Smooth muscle cell (in vitro differentiated cells): ENCODE measurements around the gene PERM1. TPM values are rescaled to one million over a fixed set of nuclear protein-coding genes. Genes with fewer than 3 reads are reported as not detected.

Experiments used
- DNase-seq: peaks from one replicate; lab custom pipeline; 2025; ENCODE audit not compliant: unreplicated experiment; lab: John Stamatoyannopoulos, UW
- H2AFZ ChIP-seq: fragments of 200-600 bp; sonication (generic); 2 replicates; pipeline ENCODE4 v1.6.0; 2016; ENCODE audit warnings: antibody characterized with exemption, low read depth, mild to moderate bottlenecking
- H3F3A ChIP-seq: fragments of 200-600 bp; sonication (generic); 2 replicates; pipeline ENCODE4 v1.6.0; 2017; ENCODE audit warnings: antibody characterized with exemption, low read depth
- H3K27ac ChIP-seq: fragments of 200-600 bp; sonication (generic); 2 replicates; pipeline ENCODE4 v1.5.1; 2016; ENCODE audit warnings: low read depth, mild to moderate bottlenecking
- H3K27me3 ChIP-seq: fragments of 200-600 bp; sonication (generic); 2 replicates; pipeline ENCODE4 v1.6.1; 2016; ENCODE audit warnings: low read depth, mild to moderate bottlenecking
- H3K36me3 ChIP-seq: fragments of 200-600 bp; sonication (generic); 2 replicates; pipeline ENCODE4 v1.5.1; 2016; ENCODE audit warnings: low read depth
- H3K4me1 ChIP-seq: fragments of 200-600 bp; sonication (generic); 2 replicates; pipeline ENCODE4 v1.5.1; 2016; ENCODE audit warnings: low read depth
- H3K4me2 ChIP-seq: fragments of 200-600 bp; sonication (generic); 2 replicates; pipeline ENCODE4 v1.6.0; 2016; ENCODE audit warnings: mild to moderate bottlenecking
- H3K4me3 ChIP-seq: fragments of 200-600 bp; sonication (generic); 2 replicates; pipeline ENCODE4 v1.5.1; 2016; ENCODE audit warnings: mild to moderate bottlenecking
- H3K79me2 ChIP-seq: fragments of 200-600 bp; sonication (generic); 2 replicates; pipeline ENCODE4 v1.6.0; 2016; ENCODE audit warnings: low read depth, mild to moderate bottlenecking
- H3K9ac ChIP-seq: fragments of 200-600 bp; sonication (generic); 2 replicates; pipeline ENCODE4 v1.6.0; 2016; ENCODE audit warnings: low read depth
- H3K9me3 ChIP-seq: fragments of 200-600 bp; sonication (generic); replicated peaks from 2 replicates; pipeline ENCODE4 v1.5.1; 2016; ENCODE audit warnings: low read depth
- H4K20me1 ChIP-seq: fragments of 200-600 bp; sonication (generic); 2 replicates; pipeline ENCODE4 v1.6.0; 2016; ENCODE audit warnings: low read depth
- CTCF ChIP-seq: fragments of 200-600 bp; sonication (generic); IDR thresholded peaks from 2 replicates; pipeline ENCODE4 v1.5.1; 2017; ENCODE audit warnings: borderline replicate concordance, mild to moderate bottlenecking, antibody characterized with exemption; ENCODE audit not compliant: insufficient read depth, poor library complexity, severe bottlenecking
- WGBS: methylation state at CpG from one replicate; pipeline ENCODE4 v1.1.7; 2016; ENCODE audit warnings: low lambda C conversion rate; 5-methylcytosine and 5-hydroxymethylcytosine counted together
- polyA plus RNA-seq: library from polyadenylated mRNA; unstranded; fragments of >200 nt; fragmentation: Nextera tagmentation; extraction: Ambion mirVana; gene quantifications from 2 replicates; pipeline ENCODE4 v1.2.1, GENCODE V29; 2016
- total RNA-seq: library from RNA; depleted of rRNA; stranded (reverse); fragments of >200 nt; gene quantifications from 2 replicates; pipeline ENCODE4 v1.2.3, GENCODE V29; 2014

PERM1 gene
- total and polyA plus RNA-seq, 2 experiments from 2014 or later: 2.6 TPM; not detected in 1

DNA sequence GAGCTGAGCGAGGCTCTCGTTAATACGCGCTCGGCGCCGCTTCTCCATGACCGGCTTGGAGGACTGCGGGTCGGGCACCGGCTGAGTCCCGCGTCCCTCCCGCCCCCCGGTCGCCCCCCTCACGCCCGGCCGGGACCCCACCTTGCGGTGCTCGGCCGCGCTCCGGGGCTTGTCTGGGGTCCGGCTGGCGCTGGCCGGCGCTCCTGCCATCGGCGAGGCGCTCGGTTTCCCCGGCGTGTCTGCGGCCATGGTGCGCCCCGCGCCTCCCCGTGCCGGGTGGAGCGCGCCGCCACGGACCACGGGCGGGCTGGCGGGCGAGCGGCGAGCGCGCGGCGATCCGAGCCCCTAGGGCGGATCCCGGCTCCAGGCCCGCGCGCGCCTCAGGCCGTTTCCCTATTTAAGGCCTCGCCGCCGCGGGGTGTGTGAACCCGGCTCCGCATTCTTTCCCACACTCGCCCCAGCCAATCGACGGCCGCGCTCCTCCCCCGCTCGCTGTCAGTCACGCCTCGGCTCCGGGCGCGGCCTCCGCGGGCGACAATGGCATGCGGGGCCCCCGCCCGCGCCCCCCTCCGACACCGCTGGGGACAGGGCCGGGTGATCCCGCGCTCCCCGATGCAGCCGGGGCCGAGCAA is 17.9 kb upstream of the PERM1 start, which contains the start of gene HES4:
HES4 (minus strand) TSS at position 373 of the 632 bp plus-strand sequence; CDS start at position 249, 124 bp downstream.
- Histone ChIP-seq H3K9ac (peak within 1 kb of the TSS; percentile 88), H2AFZ (peak within 1 kb of the TSS; percentile 58), H4K20me1 (peaks cover 33% of the 10 kb centered on the region), H3K4me1 (peaks cover 5% of the 10 kb centered on the region), H3K4me2 (peak within 1 kb of the TSS; percentile 99), H3K36me3 (no peaks in the 10 kb centered on the region), H3K27me3 (no peaks in the 10 kb centered on the region), H3F3A (no peaks in the 10 kb centered on the region), H3K27ac (peak within 1 kb of the TSS; percentile 94), H3K9me3 (no peaks in the 10 kb centered on the region), H3K79me2 (peaks cover 3% of the 10 kb centered on the region), H3K4me3 (peak within 1 kb of the TSS; percentile 70)
- 2% methylated on average over 80 of the region's 95 CpGs for WGBS
- DNase-seq: peak; percentile 89
- TF ChIP-seq CTCF: no peak

DNA sequence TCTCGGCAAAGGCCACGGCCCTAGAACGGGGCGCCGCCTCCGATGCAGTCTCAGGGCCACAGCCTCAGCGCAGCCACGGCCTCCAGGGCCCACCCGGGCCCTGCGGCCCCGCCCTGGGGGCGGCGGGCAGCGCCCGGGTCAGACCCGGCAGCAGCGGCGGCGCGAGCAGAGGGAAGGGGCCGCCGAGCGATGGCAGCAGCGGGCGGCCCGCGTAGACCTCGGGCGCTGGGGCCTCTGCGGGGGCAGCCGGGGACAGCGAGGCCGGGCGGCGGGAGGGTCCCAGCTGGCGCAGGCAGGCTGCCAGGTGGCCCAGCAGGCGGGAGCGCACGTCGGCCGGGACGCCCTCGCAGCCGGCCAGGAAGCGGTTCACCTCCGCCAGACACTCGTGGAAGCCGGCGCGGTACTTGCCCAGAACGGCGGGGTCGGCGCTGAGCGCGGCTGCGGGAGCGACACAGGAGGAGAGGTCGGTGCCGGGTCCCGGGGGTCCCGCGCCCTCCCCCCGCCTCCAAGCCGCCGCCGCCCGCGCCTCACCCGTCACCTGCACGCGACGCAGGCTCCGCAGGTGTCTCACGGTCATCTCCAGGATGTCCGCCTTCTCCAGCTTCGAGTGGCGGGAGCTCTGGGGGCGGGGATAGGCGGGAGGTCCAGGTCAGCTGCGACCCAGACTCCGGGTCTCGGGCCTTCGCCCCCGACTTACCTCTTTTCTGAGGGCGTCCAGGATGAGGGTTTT is 17.3 kb upstream of the PERM1 start:
- H3K27me3 ChIP-seq: no peaks in the 10 kb centered on the region
- H3K27ac ChIP-seq: no peak overlapping the region
- 2% methylated on average over 40 of the region's 86 CpGs for WGBS
- no peak for DNase-seq
- TF ChIP-seq CTCF: no peak
- H3F3A ChIP-seq: no peaks in the 10 kb centered on the region
- H3K9me3 ChIP-seq: no peaks in the 10 kb centered on the region
- H3K36me3 ChIP-seq: no peaks in the 10 kb centered on the region
- H4K20me1 ChIP-seq: peaks cover 33% of the 10 kb centered on the region
- H3K9ac ChIP-seq: peak overlapping the region; percentile 76
- H3K79me2 ChIP-seq: peaks cover 3% of the 10 kb centered on the region
- peak overlapping the region; percentile 70 for H3K4me3 ChIP-seq
- peaks cover 4% of the 10 kb centered on the region for H3K4me1 ChIP-seq
- peak overlapping the region; percentile 99 for H3K4me2 ChIP-seq
- H2AFZ ChIP-seq: no peak overlapping the region

- Histone ChIP-seq H3K27me3 (no peaks in the 10 kb centered on the region), H3F3A (no peaks in the 10 kb centered on the region), H2AFZ (no peak overlapping the region), H3K9ac (peak overlapping the region; percentile 76), H3K4me2 (peak overlapping the region; percentile 99), H3K79me2 (peaks cover 3% of the 10 kb centered on the region), H3K27ac (no peak overlapping the region), H3K4me1 (peaks cover 4% of the 10 kb centered on the region), H3K9me3 (no peaks in the 10 kb centered on the region), H3K4me3 (peak overlapping the region; percentile 70), H4K20me1 (peaks cover 33% of the 10 kb centered on the region), H3K36me3 (no peaks in the 10 kb centered on the region)
- TF ChIP-seq CTCF: no peak
- WGBS: 10% methylated on average over 4 of the region's 27 CpGs
- DNase-seq: no peak
These were observed 16.8 kb upstream of the PERM1 start for GRCh38 chr1:998745-998994.
